HG03280 (cell line): ENCODE measurements around the gene AEN.

Experiments
- ATAC-seq: cut with Tn5 transposase; IDR thresholded peaks from one replicate; pipeline ENCODE4 v1.9.1; 2021; ENCODE audit warnings: mild to moderate bottlenecking, moderate library complexity; ENCODE audit not compliant: unreplicated experiment

The AEN gene

GRCh38 chr15:88613074-88613944 lies 7.8 kb upstream of the AEN start:
- no peak for ATAC-seq

GRCh38 chr15:88615303-88616107 lies 5.6 kb upstream of the AEN start:
- ATAC-seq, result peak; percentile 61

- no peak for ATAC-seq
Observed at GRCh38 chr15:88616240-88616639, 4.9 kb upstream of the AEN start.

GRCh38 chr15:88617031-88617722 lies 4.0 kb upstream of the AEN start:
- ATAC-seq, result no peak

GRCh38 chr15:88617790-88618189 lies 3.4 kb upstream of the AEN start:
- no peak for ATAC-seq

GRCh38 chr15:88618686-88619085 lies 2.5 kb upstream of the AEN start:
- no peak for ATAC-seq

- no peak for ATAC-seq
Observed at GRCh38 chr15:88619796-88620195, 1.3 kb upstream of the AEN start.

- peak; percentile 34 for ATAC-seq
Observed at GRCh38 chr15:88621789-88622604, 857 bp downstream of the AEN start.

GRCh38 chr15:88622605-88622975 lies 1.4 kb downstream of the AEN start:
- ATAC-seq, result no peak

- no peak for ATAC-seq
Observed at GRCh38 chr15:88623061-88623460, 1.9 kb downstream of the AEN start.

- ATAC-seq, result no peak
Observed at GRCh38 chr15:88623632-88624031, 2.5 kb downstream of the AEN start.

GRCh38 chr15:88624156-88624970 lies 3.2 kb downstream of the AEN start:
- peak; percentile 31 for ATAC-seq

- ATAC-seq, result no peak
Observed at GRCh38 chr15:88624971-88625490, 3.9 kb downstream of the AEN start.

- ATAC-seq, result no peak
Observed at GRCh38 chr15:88625943-88626741, 5.0 kb downstream of the AEN start.

GRCh38 chr15:88627463-88627862 lies 6.3 kb downstream of the AEN start:
- peak; percentile 50 for ATAC-seq

- no peak for ATAC-seq
Observed at GRCh38 chr15:88628018-88628654, 7.0 kb downstream of the AEN start.

GRCh38 chr15:88629071-88629470 lies 7.9 kb downstream of the AEN start:
- no peak for ATAC-seq

GRCh38 chr15:88630141-88630721 lies 9.1 kb downstream of the AEN start:
- ATAC-seq, result no peak
